Activated T-cell treated with anti-CD3 and anti-CD28 coated beads, Interleukin-2, amount 50 U/mL, for 48 hours (primary cell): ENCODE data around the gene PHACTR4.
"Not testable (repeated sequence)": the region's sequence is repeated elsewhere in the genome, so short reads cannot be mapped to it uniquely, and the experiment has no call there.

Experiments used
- DNase-seq, 2 experiments: peaks; one replicate each; pipeline ENCODE4 v3.0.0-alpha.2; 2020

Gene PHACTR4

GRCh38 chr1:28373450-28373849, 3.9 kb downstream of the PHACTR4 start:
- not testable (repeated sequence) for DNase-seq

- DNase-seq, result no peak
Measured at GRCh38 chr1:28374297-28374696, 4.8 kb downstream of the PHACTR4 start.

- DNase-seq, result not testable (repeated sequence)
Measured at GRCh38 chr1:28375598-28375997, 6.1 kb downstream of the PHACTR4 start.

- DNase-seq, result not testable (repeated sequence)
Measured at GRCh38 chr1:28376195-28376594, 6.7 kb downstream of the PHACTR4 start.

- DNase-seq, result no peak
Measured at GRCh38 chr1:28378906-28379305, 9.4 kb downstream of the PHACTR4 start.

- no peak for DNase-seq
Measured at GRCh38 chr1:28380394-28380793, 10.9 kb downstream of the PHACTR4 start.

- not testable (repeated sequence) for DNase-seq
Measured at GRCh38 chr1:28383785-28384184, 14.2 kb downstream of the PHACTR4 start.

- DNase-seq, result no peak
Measured at GRCh38 chr1:28392027-28392652, 22.6 kb downstream of the PHACTR4 start.

- no peak for DNase-seq
Measured at GRCh38 chr1:28394136-28394535, 24.6 kb downstream of the PHACTR4 start.

- no peak for DNase-seq
Measured at GRCh38 chr1:28395181-28395580, 25.6 kb downstream of the PHACTR4 start.

GRCh38 chr1:28401760-28402159, 32.2 kb downstream of the PHACTR4 start:
- no peak for DNase-seq

- DNase-seq, result no peak
Measured at GRCh38 chr1:28409090-28409489, 39.5 kb downstream of the PHACTR4 start.

- DNase-seq, result no peak
Measured at GRCh38 chr1:28411656-28412055, 42.1 kb downstream of the PHACTR4 start.

- DNase-seq, result no peak
Measured at GRCh38 chr1:28412731-28413130, 43.2 kb downstream of the PHACTR4 start.

- DNase-seq, result no peak
Measured at GRCh38 chr1:28416509-28417194, 47.1 kb downstream of the PHACTR4 start.

GRCh38 chr1:28417441-28417922, 47.9 kb downstream of the PHACTR4 start:
- DNase-seq, result no peak

- DNase-seq, result no peak
Measured at GRCh38 chr1:28417926-28418637, 48.5 kb downstream of the PHACTR4 start.

- no peak for DNase-seq
Measured at GRCh38 chr1:28421744-28422143, 52.2 kb downstream of the PHACTR4 start.

GRCh38 chr1:28426831-28427230, 57.3 kb downstream of the PHACTR4 start:
- no peak for DNase-seq

GRCh38 chr1:28428012-28428411, 58.5 kb downstream of the PHACTR4 start:
- DNase-seq, result no peak

GRCh38 chr1:28428990-28429520, 59.5 kb downstream of the PHACTR4 start:
- no peak for DNase-seq

- no peak for DNase-seq
Measured at GRCh38 chr1:28436211-28436769, 66.8 kb downstream of the PHACTR4 start.

- no peak for DNase-seq
Measured at GRCh38 chr1:28437264-28437923, 67.9 kb downstream of the PHACTR4 start.
